Mesenchymal stem cell (in vitro differentiated cells and primary cell): Measurements from ENCODE around the gene OBP2A.
"Not testable (repeated sequence)": the region's sequence is repeated elsewhere in the genome, so short reads cannot be mapped to it uniquely, and the experiment has no call there.

Source experiments
- DNase-seq: peaks from one replicate; pipeline ENCODE4 v3.0.0-alpha.2; 2013
- H2AFZ ChIP-seq: one replicate; pipeline ENCODE4 v1.6.1; 2013; ENCODE audit warnings: low read depth, mild to moderate bottlenecking, control low read depth, inconsistent platforms, low read length, moderate library complexity
- H2AK5ac ChIP-seq: 2 replicates; pipeline ENCODE4 v1.6.1; 2013; ENCODE audit warnings: low read length, moderate library complexity, mild to moderate bottlenecking, inconsistent platforms; ENCODE audit not compliant: severe bottlenecking
- H2BK120ac ChIP-seq: one replicate; pipeline ENCODE4 v1.6.1; 2013; ENCODE audit warnings: low read depth, mild to moderate bottlenecking, inconsistent platforms, low read length, moderate library complexity
- H2BK12ac ChIP-seq, 2 experiments: one replicate each; pipeline ENCODE4 v1.6.1; 2013; ENCODE audit warnings: inconsistent platforms in 2 of 2, low read length in 2 of 2, mild to moderate bottlenecking in 2 of 2, moderate library complexity in 2 of 2, control low read depth in 1 of 2
- H2BK15ac ChIP-seq: one replicate; pipeline ENCODE4 v1.6.1; 2013; ENCODE audit warnings: mild to moderate bottlenecking, low read depth, inconsistent platforms; ENCODE audit not compliant: poor library complexity, severe bottlenecking
- H2BK5ac ChIP-seq: 2 replicates; pipeline ENCODE4 v1.6.1; 2013; ENCODE audit warnings: low read depth, mild to moderate bottlenecking, low read length, control low read depth, inconsistent platforms; ENCODE audit not compliant: poor library complexity, severe bottlenecking
- H3K14ac ChIP-seq, 2 experiments: one replicate each; pipeline ENCODE4 v1.6.1; 2013; ENCODE audit warnings: inconsistent platforms in 2 of 2, low read length in 2 of 2, control low read depth in 1 of 2, mild to moderate bottlenecking in 1 of 2, moderate library complexity in 1 of 2
- H3K18ac ChIP-seq, 2 experiments: one replicate each; pipeline ENCODE4 v1.6.1; 2013; ENCODE audit warnings: inconsistent platforms in 2 of 2, low read length in 2 of 2, control low read depth in 1 of 2, low read depth in 1 of 2, mild to moderate bottlenecking in 1 of 2
- H3K23ac ChIP-seq, 2 experiments: one replicate each; pipeline ENCODE4 v1.6.1; 2013; ENCODE audit warnings: inconsistent platforms in 2 of 2, low read length in 2 of 2, mild to moderate bottlenecking in 2 of 2, moderate library complexity in 2 of 2, control low read depth in 1 of 2
- H3K27ac ChIP-seq: 2 replicates; pipeline ENCODE4 v1.5.1; 2013; ENCODE audit warnings: mild to moderate bottlenecking, moderate library complexity, low read length, control low read depth, inconsistent platforms; ENCODE audit not compliant: poor library complexity, severe bottlenecking
- H3K27me3 ChIP-seq, 2 experiments: 2 replicates each; pipeline versions ENCODE4 v1.6.1 to v1.7.0; 2013; ENCODE audit warnings: low read length in 2 of 2, mild to moderate bottlenecking in 2 of 2, moderate library complexity in 2 of 2, control low read depth in 1 of 2, inconsistent platforms in 1 of 2; ENCODE audit not compliant: control insufficient read depth in 1 of 2, insufficient read depth in 1 of 2
- H3K36me3 ChIP-seq, 2 experiments: 2 replicates each; pipeline versions ENCODE4 v1.6.1 to v1.7.0; 2013; ENCODE audit warnings: low read length in 2 of 2, control low read depth in 1 of 2, inconsistent platforms in 1 of 2, low read depth in 1 of 2, mild to moderate bottlenecking in 1 of 2; ENCODE audit not compliant: insufficient read depth in 2 of 2, control insufficient read depth in 1 of 2
- H3K4ac ChIP-seq, 2 experiments: one replicate each; pipeline ENCODE4 v1.6.1; 2013; ENCODE audit warnings: inconsistent platforms in 2 of 2, low read length in 2 of 2, mild to moderate bottlenecking in 2 of 2, moderate library complexity in 2 of 2, control low read depth in 1 of 2, low read depth in 1 of 2
- H3K4me1 ChIP-seq: 2 replicates; pipeline ENCODE4 v1.6.1; 2013; ENCODE audit warnings: low read depth, low read length, control low read depth; ENCODE audit not compliant: control insufficient read depth, insufficient read depth
- H3K4me2 ChIP-seq: 2 replicates; pipeline ENCODE4 v1.6.1; 2013; ENCODE audit warnings: low read length, mild to moderate bottlenecking, inconsistent platforms; ENCODE audit not compliant: poor library complexity, severe bottlenecking
- H3K4me3 ChIP-seq, 2 experiments: 2 replicates each; pipeline versions ENCODE4 v1.5.1 to v1.7.0; 2013; ENCODE audit warnings: low read length in 2 of 2, mild to moderate bottlenecking in 2 of 2, control low read depth in 1 of 2, low read depth in 1 of 2; ENCODE audit not compliant: insufficient read depth in 1 of 2
- H3K79me1 ChIP-seq: replicated peaks from 2 replicates; pipeline ENCODE4 v1.6.1; 2013; ENCODE audit warnings: mild to moderate bottlenecking, control low read depth, low read length, inconsistent platforms; ENCODE audit not compliant: poor library complexity, severe bottlenecking
- H3K9ac ChIP-seq: 2 replicates; pipeline ENCODE4 v1.7.0; 2013; ENCODE audit warnings: mild to moderate bottlenecking, low read length, moderate library complexity
- H3K9me3 ChIP-seq: 2 replicates; pipeline ENCODE4 v1.7.0; 2013; ENCODE audit warnings: mild to moderate bottlenecking, low read length; ENCODE audit not compliant: control insufficient read depth
- H4K8ac ChIP-seq: one replicate; pipeline ENCODE4 v1.6.1; 2013; ENCODE audit warnings: inconsistent platforms, mild to moderate bottlenecking, low read length, moderate library complexity
- H4K91ac ChIP-seq: one replicate; pipeline ENCODE4 v1.6.1; 2013; ENCODE audit warnings: mild to moderate bottlenecking, low read length, inconsistent platforms
- WGBS: methylation state at CpG from one replicate; pipeline ENCODE4 v1.1.7; 2013; ENCODE audit warnings: mixed read lengths; 5-methylcytosine and 5-hydroxymethylcytosine counted together

OBP2A gene

GRCh38 chr9:135528842-135529435, 17.0 kb upstream of the OBP2A start:
- H2BK15ac ChIP-seq, H2BK12ac ChIP-seq, H3K18ac ChIP-seq, H3K23ac ChIP-seq, H3K79me1 ChIP-seq, H2BK120ac ChIP-seq, H3K4me1 ChIP-seq, H2AFZ ChIP-seq, H3K4me2 ChIP-seq, H3K14ac ChIP-seq, H3K4me3 ChIP-seq, H3K9me3 ChIP-seq, DNase-seq, H3K9ac ChIP-seq, H3K4ac ChIP-seq, H2BK5ac ChIP-seq, H4K91ac ChIP-seq, H2AK5ac ChIP-seq, H4K8ac ChIP-seq, H3K36me3 ChIP-seq, H3K27ac ChIP-seq: not testable (repeated sequence)
- peaks cover 5 to 54% of the 10 kb centered on the region in 2 experiments for H3K27me3 ChIP-seq
- 98% methylated on average over 8 of the region's 10 CpGs for WGBS

DNA sequence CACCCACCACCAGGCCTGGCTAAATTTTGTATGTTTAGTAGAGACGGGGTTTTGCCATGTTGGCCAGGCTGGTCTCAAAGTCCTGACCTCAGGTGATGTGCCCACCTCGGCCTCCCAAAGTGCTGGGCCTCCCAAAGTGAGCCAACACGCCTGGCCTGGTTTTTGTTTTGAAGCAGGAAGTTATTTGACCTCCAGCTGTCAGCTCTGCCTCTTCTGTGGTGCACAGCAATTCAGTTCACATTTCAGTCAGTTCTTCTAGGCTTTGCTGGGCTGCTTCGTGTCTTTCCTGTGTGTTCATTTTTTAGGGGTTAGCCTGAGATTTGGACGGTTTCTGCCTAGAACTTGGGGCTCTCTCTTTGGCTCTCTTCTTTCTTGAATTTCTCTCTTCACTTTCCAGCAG, 15.8 kb upstream of the OBP2A start:
- H2AK5ac ChIP-seq: no peak overlapping the region
- no peak overlapping the region for H4K8ac ChIP-seq
- H2BK5ac ChIP-seq: no peak overlapping the region
- H3K18ac ChIP-seq: no peak overlapping the region
- no peak overlapping the region for H2BK12ac ChIP-seq
- no peak overlapping the region for H3K4ac ChIP-seq
- no peak overlapping the region for H3K4me2 ChIP-seq
- no peaks in the 10 kb centered on the region for H3K36me3 ChIP-seq
- H3K4me3 ChIP-seq: no peak overlapping the region
- no peak for DNase-seq
- no peak overlapping the region for H3K27ac ChIP-seq
- H2BK120ac ChIP-seq: no peak overlapping the region
- H3K27me3 ChIP-seq: peaks cover 3 to 51% of the 10 kb centered on the region in 2 experiments
- H3K9ac ChIP-seq: no peak overlapping the region
- H2BK15ac ChIP-seq: no peak overlapping the region
- no peak overlapping the region for H4K91ac ChIP-seq
- WGBS: 72% methylated on average over 5 of the region's 5 CpGs
- H3K14ac ChIP-seq: no peak overlapping the region
- H3K9me3 ChIP-seq: no peaks in the 10 kb centered on the region
- H3K23ac ChIP-seq: no peak overlapping the region
- H3K4me1 ChIP-seq: peaks cover 3% of the 10 kb centered on the region
- no peak overlapping the region for H2AFZ ChIP-seq
- no peaks in the 10 kb centered on the region for H3K79me1 ChIP-seq

- H3K9me3 ChIP-seq: no peaks in the 10 kb centered on the region
- H3K4me1 ChIP-seq: peaks cover 2% of the 10 kb centered on the region
- H2BK12ac ChIP-seq: no peak overlapping the region
- H2AK5ac ChIP-seq: no peak overlapping the region
- no peak overlapping the region for H3K23ac ChIP-seq
- no peak overlapping the region for H2AFZ ChIP-seq
- H3K14ac ChIP-seq: no peak overlapping the region
- H3K9ac ChIP-seq: no peak overlapping the region
- no peak for DNase-seq
- WGBS: 88% methylated on average over 10 of the region's 10 CpGs
- H4K91ac ChIP-seq: no peak overlapping the region
- H3K4me2 ChIP-seq: no peak overlapping the region
- no peaks in the 10 kb centered on the region for H3K79me1 ChIP-seq
- no peak overlapping the region for H2BK120ac ChIP-seq
- H2BK15ac ChIP-seq: no peak overlapping the region
- H3K36me3 ChIP-seq: no peaks in the 10 kb centered on the region
- H3K27ac ChIP-seq: no peak overlapping the region
- no peak overlapping the region for H3K18ac ChIP-seq
- peaks cover 0 to 47% of the 10 kb centered on the region in 2 experiments for H3K27me3 ChIP-seq
- H3K4me3 ChIP-seq: no peak overlapping the region
- H2BK5ac ChIP-seq: no peak overlapping the region
- H4K8ac ChIP-seq: no peak overlapping the region
- H3K4ac ChIP-seq: no peak overlapping the region
Observed at GRCh38 chr9:135531096-135531495, 14.8 kb upstream of the OBP2A start.

GRCh38 chr9:135533113-135533512, 12.8 kb upstream of the OBP2A start:
- H3K27me3 ChIP-seq: peaks cover 0 to 47% of the 10 kb centered on the region in 2 experiments
- H2BK5ac ChIP-seq: no peak overlapping the region
- no peak overlapping the region for H3K4ac ChIP-seq
- H3K14ac ChIP-seq: no peak overlapping the region
- no peak overlapping the region for H2BK12ac ChIP-seq
- no peaks in the 10 kb centered on the region for H3K9me3 ChIP-seq
- WGBS: 91% methylated on average over 3 of the region's 3 CpGs
- no peaks in the 10 kb centered on the region for H3K4me1 ChIP-seq
- no peaks in the 10 kb centered on the region for H3K36me3 ChIP-seq
- H3K27ac ChIP-seq: no peak overlapping the region
- H3K4me3 ChIP-seq: no peak overlapping the region
- DNase-seq: no peak
- no peak overlapping the region for H4K8ac ChIP-seq
- H2AK5ac ChIP-seq: no peak overlapping the region
- no peak overlapping the region for H3K9ac ChIP-seq
- H2BK15ac ChIP-seq: no peak overlapping the region
- H3K23ac ChIP-seq: no peak overlapping the region
- no peak overlapping the region for H3K18ac ChIP-seq
- H3K4me2 ChIP-seq: no peak overlapping the region
- H4K91ac ChIP-seq: no peak overlapping the region
- H2BK120ac ChIP-seq: no peak overlapping the region
- no peaks in the 10 kb centered on the region for H3K79me1 ChIP-seq
- H2AFZ ChIP-seq: no peak overlapping the region
